ENCODE data around the gene HOXA3.

The HOXA3 gene

GRCh38 chr7:27181795-27182275 lies 29.5 kb upstream of the HOXA3 start:
- in situ Hi-C loops (cut with HindIII; ENCODE audit: low sequenced_read_pairs) = no loop called here
- no peak overlapping the region for H3K4me3 ChIP-seq (ENCODE audit: low read depth, low read length)
- TF ChIP-seq, protein P1, sequence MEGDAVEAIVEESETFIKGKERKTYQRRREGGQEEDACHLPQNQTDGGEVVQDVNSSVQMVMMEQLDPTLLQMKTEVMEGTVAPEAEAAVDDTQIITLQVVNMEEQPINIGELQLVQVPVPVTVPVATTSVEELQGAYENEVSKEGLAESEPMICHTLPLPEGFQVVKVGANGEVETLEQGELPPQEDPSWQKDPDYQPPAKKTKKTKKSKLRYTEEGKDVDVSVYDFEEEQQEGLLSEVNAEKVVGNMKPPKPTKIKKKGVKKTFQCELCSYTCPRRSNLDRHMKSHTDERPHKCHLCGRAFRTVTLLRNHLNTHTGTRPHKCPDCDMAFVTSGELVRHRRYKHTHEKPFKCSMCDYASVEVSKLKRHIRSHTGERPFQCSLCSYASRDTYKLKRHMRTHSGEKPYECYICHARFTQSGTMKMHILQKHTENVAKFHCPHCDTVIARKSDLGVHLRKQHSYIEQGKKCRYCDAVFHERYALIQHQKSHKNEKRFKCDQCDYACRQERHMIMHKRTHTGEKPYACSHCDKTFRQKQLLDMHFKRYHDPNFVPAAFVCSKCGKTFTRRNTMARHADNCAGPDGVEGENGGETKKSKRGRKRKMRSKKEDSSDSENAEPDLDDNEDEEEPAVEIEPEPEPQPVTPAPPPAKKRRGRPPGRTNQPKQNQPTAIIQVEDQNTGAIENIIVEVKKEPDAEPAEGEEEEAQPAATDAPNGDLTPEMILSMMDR (IDR thresholded peaks at IDR 0.05; ENCODE audit: low read depth, low read length, missing control alignments) = no peak
- DNase-seq (ENCODE audit: low read depth) = no peak

- H3K4me3 ChIP-seq (ENCODE audit: low read depth, low read length) = no peak overlapping the region
- no peak for DNase-seq (ENCODE audit: low read depth)
- TF ChIP-seq, protein P1 (IDR thresholded peaks at IDR 0.05; ENCODE audit: low read depth, low read length, missing control alignments) = no peak
- in situ Hi-C loops (cut with HindIII; ENCODE audit: low sequenced_read_pairs) = no loop called here
Measured at GRCh38 chr7:27180431-27181420, 28.3 kb upstream of the HOXA3 start.

GRCh38 chr7:27179503-27180430 lies 27.4 kb upstream of the HOXA3 start:
- H3K4me3 ChIP-seq (ENCODE audit: low read depth, low read length) = no peak overlapping the region
- in situ Hi-C loops (cut with HindIII; ENCODE audit: low sequenced_read_pairs) = no loop called here
- no peak for DNase-seq (ENCODE audit: low read depth)

DNA sequence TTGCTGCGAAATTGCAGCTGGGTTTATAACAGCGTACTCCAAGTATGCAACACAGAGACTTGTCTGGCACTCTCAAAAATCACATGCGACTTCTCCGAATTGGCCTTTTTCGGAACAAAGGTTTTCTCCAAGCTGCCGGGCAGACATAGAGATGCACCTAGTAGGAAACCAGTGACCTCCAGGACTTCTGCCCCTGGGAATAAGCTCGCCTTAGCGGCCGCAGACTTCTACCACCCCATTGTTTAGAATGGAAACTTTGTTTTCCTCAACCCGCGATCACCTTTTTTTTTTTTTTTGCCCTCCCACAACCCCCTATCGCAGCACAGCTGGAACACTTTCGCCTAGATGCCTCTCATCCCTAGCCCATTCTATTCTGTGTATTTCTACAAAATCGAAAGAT lies 26.6 kb upstream of the HOXA3 start:
- in situ Hi-C loops (cut with HindIII; ENCODE audit: low sequenced_read_pairs) = no loop called here
- TF ChIP-seq, protein P1 (IDR thresholded peaks at IDR 0.05; ENCODE audit: low read depth, low read length, missing control alignments) = no peak
- DNase-seq (ENCODE audit: low read depth) = no peak
- H3K4me3 ChIP-seq (ENCODE audit: low read depth, low read length) = no peak overlapping the region

More at GRCh38 chr7:27179503-27180430, 27.4 kb upstream of the HOXA3 start:
- TF ChIP-seq, protein P1 (IDR thresholded peaks at IDR 0.05; ENCODE audit: low read depth, low read length, missing control alignments) = peak; percentile 69

- TF ChIP-seq, protein P1 (IDR thresholded peaks at IDR 0.05; ENCODE audit: low read depth, low read length, missing control alignments) = no peak
- no peak for DNase-seq (ENCODE audit: low read depth)
- in situ Hi-C loops (cut with HindIII; ENCODE audit: low sequenced_read_pairs) = no loop called here
- H3K4me3 ChIP-seq (ENCODE audit: low read depth, low read length) = no peak overlapping the region
Measured at GRCh38 chr7:27178366-27178765, 26.0 kb upstream of the HOXA3 start.

GRCh38 chr7:27177795-27178320 lies 25.5 kb upstream of the HOXA3 start:
- TF ChIP-seq, protein P1 (IDR thresholded peaks at IDR 0.05; ENCODE audit: low read depth, low read length, missing control alignments) = no peak
- in situ Hi-C loops (cut with HindIII; ENCODE audit: low sequenced_read_pairs) = no loop called here

More at GRCh38 chr7:27177795-27178320, 25.5 kb upstream of the HOXA3 start:
- no peak overlapping the region for H3K4me3 ChIP-seq (ENCODE audit: low read depth, low read length)
- no peak for DNase-seq (ENCODE audit: low read depth)
